Spleen (tissue), 7 donors: ENCODE results near the gene MAGI3.

Experiments used
- CTCF ChIP-seq, 11 experiments: fragments of 200-600 bp in 7 of 11; fragments of 450-650 bp in 4 of 11; sonication (generic) in 4 of 11; IDR thresholded peaks in 8 of 11; conservative IDR thresholded peaks in 3 of 11; 1 replicate in 7 of 11; 2 replicates in 4 of 11; pipeline versions ENCODE4 v1.4.0 to v1.8.0; 2016 to 2021; ENCODE audit warnings: antibody characterized with exemption in 11 of 11, inconsistent platforms in 4 of 11, mild to moderate bottlenecking in 1 of 11
- POLR2A ChIP-seq, 3 donors: fragments of 450-650 bp; IDR thresholded peaks; one replicate each; pipeline ENCODE4 v1.5.1; 2017; ENCODE audit warnings: antibody characterized with exemption in 3 of 3, mild to moderate bottlenecking in 1 of 3
- POLR2AphosphoS5 ChIP-seq, 3 donors: sonication (generic); formaldehyde crosslinking; IDR thresholded peaks; one replicate each; pipeline ENCODE4 v1.5.1; 2017; ENCODE audit warnings: antibody characterized with exemption in 3 of 3
- donor health status: DM: no; HTN: no; CAD: no; lungs with moderate emphysema.
- donor health status: DM: no; HTN: no; CAD: no.
- donor health status: DM: no; HTN: no; CAD: no.

- TF ChIP-seq POLR2A (IDR thresholded peaks at IDR 0.05) (no peak), CTCF (IDR thresholded peaks at IDR 0.05 in 8 of 11, conservative IDR thresholded peaks at IDR 0.05 in 3 of 11) (no peak), POLR2AphosphoS5 (IDR thresholded peaks at IDR 0.05) (no peak)
These were observed 39.3 kb downstream of the MAGI3 start for GRCh38 chr1:113429461-113430153.
